K562 (cell line): ENCODE measurements around the gene PUDP. TPM values are rescaled to one million over a fixed set of nuclear protein-coding genes. Genes with fewer than 3 reads are reported as not detected.

Source experiments
- ATAC-seq: fragments of 200-7000 bp; cut with Tn5 transposase; 3 replicates; pipeline ENCODE4 v1.9.1; 2020; ENCODE audit warnings: moderate library complexity
- BruUV-seq: library from RNA; stranded (reverse); fragments of 400-500 nt; replicated peaks from 2 replicates; lab custom pipeline; 2021; lab: Mats Ljungman, UMichigan
- CTCF ChIA-PET: fragments of 300-600 bp; formaldehyde crosslinking; extraction: SDS; loops from one replicate; lab custom pipeline; 2021; ENCODE audit warnings: low intra/inter-chr PET ratio; lab: Yijun Ruan, JAX
- POLR2A ChIA-PET: fragments of 300-600, 350-650 bp; sonication (Branson Sonifier 250); formaldehyde crosslinking; extraction: SDS; loops from one replicate; lab custom pipeline; 2021; ENCODE audit warnings: antibody characterized with exemption, inconsistent platforms; lab: Yijun Ruan, JAX
- DNase-seq, 4 experiments: peaks; one replicate each; pipeline versions ENCODE4 v3.0.0 to v3.0.0-alpha.2; 2011 to 2018; ENCODE audit warnings: low spot score in 3 of 4, mixed read lengths in 3 of 4; ENCODE audit errors: extremely low read depth in 1 of 4
- FAIRE-seq: peaks from 2 replicates; lab custom pipeline; 2011; peaks lifted over from hg19 to GRCh38; lab: Jason Lieb, UNC
- H2AFZ ChIP-seq: 2 replicates; pipeline ENCODE4 v1.6.0; 2011; ENCODE audit warnings: low read depth, low read length, control low read depth, inconsistent platforms
- H3K27ac ChIP-seq: fragments of 200-600 bp; 3 replicates; pipeline ENCODE4 v1.8.0; 2011; ENCODE audit warnings: low read depth, mild to moderate bottlenecking, control low read depth, inconsistent platforms, low read length, moderate library complexity, mixed read lengths; ENCODE audit errors: extremely low read depth
- H3K27me3 ChIP-seq, 2 experiments: fragments of 300-600 bp in 1 of 2; 2 replicates in 1 of 2; 3 replicates in 1 of 2; pipeline versions ENCODE4 v1.6.0 to v1.8.0; 2011; ENCODE audit warnings: inconsistent platforms in 2 of 2, low read length in 2 of 2, mild to moderate bottlenecking in 1 of 2, mixed read lengths in 1 of 2, moderate library complexity in 1 of 2; ENCODE audit not compliant: control insufficient read depth in 2 of 2, insufficient read depth in 2 of 2
- H3K36me3 ChIP-seq: fragments of 300-600 bp; 3 replicates; pipeline ENCODE4 v1.8.0; 2011; ENCODE audit warnings: mild to moderate bottlenecking, low read length, inconsistent platforms; ENCODE audit not compliant: control insufficient read depth, insufficient read depth
- H3K4me1 ChIP-seq, 2 experiments: fragments of 200-600 bp in 1 of 2; replicated peaks in 1 of 2; 2 replicates in 1 of 2; 3 replicates in 1 of 2; pipeline versions ENCODE4 v1.5.1 to v1.8.0; 2011; ENCODE audit warnings: inconsistent platforms in 2 of 2, low read length in 2 of 2, mild to moderate bottlenecking in 1 of 2, mixed read lengths in 1 of 2, moderate library complexity in 1 of 2; ENCODE audit not compliant: control insufficient read depth in 2 of 2, insufficient read depth in 2 of 2
- H3K4me2 ChIP-seq: 2 replicates; pipeline ENCODE4 v1.6.1; 2011; ENCODE audit warnings: low read length, control low read depth, inconsistent platforms, mixed read lengths; ENCODE audit not compliant: insufficient read depth
- H3K4me3 ChIP-seq: fragments of 200-600 bp; sonication (generic), shearing (Covaris generic); 2 replicates; pipeline ENCODE4 v1.5.1; 2016; ENCODE audit warnings: control low read depth, inconsistent platforms
- H3K79me2 ChIP-seq: fragments of 200-600 bp; 3 replicates; pipeline ENCODE4 v1.8.0; 2011; ENCODE audit warnings: low read length, inconsistent platforms; ENCODE audit not compliant: control insufficient read depth, insufficient read depth
- H3K9ac ChIP-seq, 2 experiments: 2 replicates each; pipeline versions ENCODE4 v1.6.0 to v1.6.1; 2011; ENCODE audit warnings: low read depth in 2 of 2, low read length in 2 of 2, control low read depth in 1 of 2, inconsistent platforms in 1 of 2, mild to moderate bottlenecking in 1 of 2, mixed read lengths in 1 of 2; ENCODE audit not compliant: insufficient read depth in 1 of 2
- H3K9me1 ChIP-seq: one replicate; pipeline ENCODE4 v1.6.0; 2011; ENCODE audit warnings: inconsistent platforms, mild to moderate bottlenecking, low read length, moderate library complexity; ENCODE audit not compliant: control insufficient read depth, insufficient read depth
- H3K9me3 ChIP-seq: replicated peaks from 2 replicates; pipeline ENCODE4 v1.5.1; 2011; ENCODE audit warnings: low read depth, low read length, inconsistent platforms; ENCODE audit not compliant: control insufficient read depth, insufficient read depth
- H4K20me1 ChIP-seq: replicated peaks from 2 replicates; pipeline ENCODE4 v1.6.1; 2011; ENCODE audit warnings: low read length, inconsistent platforms, mixed read lengths; ENCODE audit not compliant: control insufficient read depth, insufficient read depth
- ARID3B ChIP-seq: fragments of 250-450 bp; sonication (Bioruptor Pico); IDR thresholded peaks from 2 replicates; pipeline ENCODE4 v1.4.0; 2020; ENCODE audit warnings: borderline replicate concordance
- CREBBP ChIP-seq: IDR thresholded peaks from one replicate; pipeline ENCODE4 v1.6.1; 2012; ENCODE audit warnings: low read depth, mild to moderate bottlenecking, control low read depth, inconsistent platforms, low read length
- DMBX1 ChIP-seq: fragments of 250-450 bp; sonication (Bioruptor Pico); IDR thresholded peaks from 2 replicates; pipeline ENCODE4 v1.8.0; 2022; ENCODE audit warnings: inconsistent platforms, mild to moderate bottlenecking, moderate library complexity, borderline replicate concordance
- ETV5 ChIP-seq: sonication (generic); formaldehyde crosslinking; IDR thresholded peaks from 2 replicates; pipeline ENCODE4 v1.4.0; 2020; ENCODE audit warnings: low read depth, mild to moderate bottlenecking, missing genetic modification reagents
- MTA1 ChIP-seq: fragments of 450-650 bp; IDR thresholded peaks from 2 replicates; pipeline ENCODE4 v1.6.1; 2017; ENCODE audit warnings: borderline replicate concordance
- RFX5 ChIP-seq: IDR thresholded peaks from 2 replicates; pipeline ENCODE4 v1.6.1; 2011; ENCODE audit warnings: low read depth, mild to moderate bottlenecking, improper control_type of control experiment, low read length
- THRA ChIP-seq: fragments of 450-650 bp; IDR thresholded peaks from 2 replicates; pipeline ENCODE4 v1.6.1; 2017; ENCODE audit warnings: mild to moderate bottlenecking, moderate library complexity
- WGBS: fragments of 100-300 bp; shearing (Covaris generic); methylation state at CpG from one replicate; pipeline ENCODE4 v1.1.6; 2016; ENCODE audit warnings: low coverage, mixed read lengths; ENCODE audit not compliant: insufficient coverage; ENCODE audit errors: missing lambda C conversion rate; 5-methylcytosine and 5-hydroxymethylcytosine counted together
- in situ Hi-C: fragments of 300-500 bp; cut with MboI; formaldehyde crosslinking; loops from 4 replicates; pipeline ENCODE4 v1.15.0; 2018; ENCODE audit warnings: inconsistent platforms, mixed read lengths
- intact Hi-C: fragments of 100-400 bp; cut with micrococcal nuclease; formaldehyde crosslinking; loops from 2 replicates; pipeline ENCODE4 v1.14.2; 2022
- polyA plus RNA-seq, 8 experiments: library from polyadenylated mRNA; depleted of rRNA in 4 of 8; stranded (reverse) in 5 of 8; unstranded in 3 of 8; fragments of >200 nt; fragmentation: Nextera tagmentation in 2 of 8; fragmentation: Illumina TruSeq in 1 of 8; extraction: Ambion mirVana in 2 of 8; extraction: Trizol in 1 of 8; gene quantifications; 2 replicates each; pipeline versions ENCODE4 v1.2.1 to v1.2.3, GENCODE V29; 2011 to 2014; ENCODE audit warnings: inconsistent platforms in 1 of 8, missing spikeins in 1 of 8
- total RNA-seq, 7 experiments: library from RNA; depleted of rRNA in 6 of 7; stranded (reverse); fragments of >200 nt in 6 of 7; fragmentation: Illumina TruSeq in 2 of 7; extraction: Trizol in 2 of 7; gene quantifications; 2 replicates each; pipeline versions ENCODE4 v1.2.1 to v1.2.3, GENCODE V29; 2011 to 2021; ENCODE audit warnings: low replicate concordance in 1 of 7
- TF ChIP-seq, protein P1 (sequence below), 2 experiments: IDR thresholded peaks in 1 of 2; conservative IDR thresholded peaks in 1 of 2; 2 replicates each; pipeline ENCODE4 v1.6.1; 2016; ENCODE audit warnings: low read depth in 2 of 2, mild to moderate bottlenecking in 1 of 2, missing compliant biosample characterization in 1 of 2, missing genetic modification characterization in 1 of 2, moderate library complexity in 1 of 2
- TF ChIP-seq, protein P2 (sequence below): sonication (generic); formaldehyde crosslinking; IDR thresholded peaks from 2 replicates; pipeline ENCODE4 v1.8.0; 2022; ENCODE audit warnings: mild to moderate bottlenecking, missing genetic modification reagents

PUDP gene
- total and polyA plus RNA-seq, 9 of the 15 experiments (the other 6 are each of a cell fraction or from before 2014, with no cell fraction given), result 13.6 to 63.0 (median 29.2) TPM

GRCh38 chrX:7143941-7144525, 3.9 kb downstream of the PUDP start:
- DNase-seq, result peak in 1 of 4 experiments; percentile 5
- Histone ChIP-seq H3K27me3 (no peaks in the 10 kb centered on the region), H3K4me2 (no peak overlapping the region; the same call in 1 of the 2 replicates), H3K36me3 (peaks cover 11% of the 10 kb centered on the region; the same call in 1 of the 3 replicates), H3K4me1 (peaks cover 10 to 17% of the 10 kb centered on the region in 2 experiments; a peak in 4 of 5 replicates), H3K79me2 (peaks cover 65% of the 10 kb centered on the region), H3K27ac (no peak overlapping the region), H2AFZ (no peak overlapping the region), H3K9me3 (no peaks in the 10 kb centered on the region), H3K4me3 (no peak overlapping the region), H3K9me1 (no peaks in the 10 kb centered on the region), H4K20me1 (0 out of 2 replicates have a peak, but pooled peaks cover 3% of the 10 kb centered on the region), H3K9ac (no peak overlapping the region)
- WGBS, result 43% methylated on average over 8 of the region's 8 CpGs
- intact Hi-C loops (loop anchor here (10.0 kb wide), 1 partner anchor 781 kb away; the partner anchor contains the start of gene PNPLA4), in situ Hi-C loops (no loop called here)
- CTCF ChIA-PET, result no interaction called here
- no peak for FAIRE-seq
- no TSS peak for BruUV-seq
- ATAC-seq, result no peak
- POLR2A ChIA-PET, result interaction anchor here (1.0 kb wide), 1 partner anchor 9 kb away, joined by 3 read pairs; no protein-coding TSS in a partner anchor
- TF ChIP-seq ARID3B (no peak), CREBBP (no peak), ETV5 (CRISPR knock-in tag) (no peak), THRA (no peak), DMBX1 (no peak), RFX5 (no peak), MTA1 (no peak)
- TF ChIP-seq, protein P1, sequence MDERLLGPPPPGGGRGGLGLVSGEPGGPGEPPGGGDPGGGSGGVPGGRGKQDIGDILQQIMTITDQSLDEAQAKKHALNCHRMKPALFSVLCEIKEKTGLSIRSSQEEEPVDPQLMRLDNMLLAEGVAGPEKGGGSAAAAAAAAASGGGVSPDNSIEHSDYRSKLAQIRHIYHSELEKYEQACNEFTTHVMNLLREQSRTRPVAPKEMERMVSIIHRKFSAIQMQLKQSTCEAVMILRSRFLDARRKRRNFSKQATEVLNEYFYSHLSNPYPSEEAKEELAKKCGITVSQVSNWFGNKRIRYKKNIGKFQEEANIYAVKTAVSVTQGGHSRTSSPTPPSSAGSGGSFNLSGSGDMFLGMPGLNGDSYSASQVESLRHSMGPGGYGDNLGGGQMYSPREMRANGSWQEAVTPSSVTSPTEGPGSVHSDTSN (CRISPR knock-in tag; IDR thresholded peaks at IDR 0.05; ENCODE audit: low read depth), result no peak
- TF ChIP-seq, protein P1 (tag; conservative IDR thresholded peaks at IDR 0.05; ENCODE audit: low read depth), result no peak
- TF ChIP-seq, protein P2, sequence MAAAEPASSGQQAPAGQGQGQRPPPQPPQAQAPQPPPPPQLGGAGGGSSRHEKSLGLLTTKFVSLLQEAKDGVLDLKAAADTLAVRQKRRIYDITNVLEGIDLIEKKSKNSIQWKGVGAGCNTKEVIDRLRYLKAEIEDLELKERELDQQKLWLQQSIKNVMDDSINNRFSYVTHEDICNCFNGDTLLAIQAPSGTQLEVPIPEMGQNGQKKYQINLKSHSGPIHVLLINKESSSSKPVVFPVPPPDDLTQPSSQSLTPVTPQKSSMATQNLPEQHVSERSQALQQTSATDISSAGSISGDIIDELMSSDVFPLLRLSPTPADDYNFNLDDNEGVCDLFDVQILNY (CRISPR knock-in tag), result no peak
